GM12875 (cell line): ENCODE results near the gene SHTN1.

Source experiments
- H3K4me3 ChIP-seq: one replicate; pipeline ENCODE4 v1.5.1; 2011; ENCODE audit warnings: low read depth, low read length, control low read depth
- CTCF ChIP-seq: IDR thresholded peaks from 2 replicates; pipeline ENCODE4 v1.5.1; 2011; ENCODE audit warnings: low read depth, mild to moderate bottlenecking, control low read depth, inconsistent platforms, low read length, moderate library complexity, borderline replicate concordance; ENCODE audit not compliant: insufficient read depth

The SHTN1 gene

GRCh38 chr10:116910910-116911309, 94.1 kb downstream of the SHTN1 start:
- no peak overlapping the region for H3K4me3 ChIP-seq
- TF ChIP-seq CTCF: no peak

GRCh38 chr10:116909307-116909706, 95.7 kb downstream of the SHTN1 start:
- no peak for TF ChIP-seq CTCF
- H3K4me3 ChIP-seq: no peak overlapping the region

GRCh38 chr10:116907245-116907987, 97.6 kb downstream of the SHTN1 start:
- no peak overlapping the region for H3K4me3 ChIP-seq
- TF ChIP-seq CTCF: no peak

GRCh38 chr10:116905845-116906210, 99.2 kb downstream of the SHTN1 start:
- no peak for TF ChIP-seq CTCF
- H3K4me3 ChIP-seq: no peak overlapping the region

- no peak overlapping the region for H3K4me3 ChIP-seq
- no peak for TF ChIP-seq CTCF
Observed at GRCh38 chr10:116899626-116900025, 105.4 kb downstream of the SHTN1 start.

- H3K4me3 ChIP-seq: no peak overlapping the region
- TF ChIP-seq CTCF: no peak
Observed at GRCh38 chr10:116893686-116894037, 111.3 kb downstream of the SHTN1 start.

GRCh38 chr10:116892907-116893685, 111.9 kb downstream of the SHTN1 start:
- no peak overlapping the region for H3K4me3 ChIP-seq
- no peak for TF ChIP-seq CTCF
